SK-N-SH (cell line): ENCODE data around the gene MAPK10. TPM values are rescaled to one million over a fixed set of nuclear protein-coding genes. Genes with fewer than 3 reads are reported as not detected.

Source experiments
- CTCF ChIA-PET: fragments of 300-600, 350-600 bp; formaldehyde crosslinking; extraction: SDS; loops from one replicate; lab custom pipeline; 2021; lab: Yijun Ruan, JAX
- POLR2A ChIA-PET: fragments of 350-600 bp; sonication (Branson Sonifier 250); formaldehyde crosslinking; extraction: SDS; loops from one replicate; lab custom pipeline; 2020; ENCODE audit warnings: antibody characterized with exemption, inconsistent platforms; lab: Yijun Ruan, JAX
- DNase-seq: peaks from one replicate; pipeline ENCODE4 v3.0.0; 2012
- H2AFZ ChIP-seq: fragments of 200-600 bp; sonication (generic); 2 replicates; pipeline ENCODE4 v1.8.1; 2016; ENCODE audit warnings: antibody characterized with exemption, mild to moderate bottlenecking, low read depth
- H3F3A ChIP-seq: fragments of 200-600 bp; sonication (generic); replicated peaks from 2 replicates; pipeline ENCODE3; 2016; ENCODE audit warnings: antibody characterized with exemption, mild to moderate bottlenecking; ENCODE audit not compliant: insufficient read depth
- H3K27ac ChIP-seq, 2 experiments: fragments of 200-500 bp in 1 of 2; fragments of 200-600 bp in 1 of 2; sonication (Bioruptor generic) in 1 of 2; sonication (generic), shearing (Covaris generic) in 1 of 2; 2 replicates each; pipeline versions ENCODE4 v1.5.1 to v1.6.1; 2014 to 2016; ENCODE audit warnings: low read depth in 2 of 2, inconsistent platforms in 1 of 2, low read length in 1 of 2, mild to moderate bottlenecking in 1 of 2, mixed read lengths in 1 of 2
- H3K27me3 ChIP-seq: fragments of 200-600 bp; sonication (generic), shearing (Covaris generic); 2 replicates; pipeline ENCODE4 v1.6.1; 2016; ENCODE audit warnings: mixed run types; ENCODE audit not compliant: insufficient read depth
- H3K36me3 ChIP-seq, 2 experiments: fragments of 200-500 bp in 1 of 2; fragments of 200-600 bp in 1 of 2; sonication (Bioruptor generic) in 1 of 2; sonication (generic) in 1 of 2; replicated peaks in 1 of 2; 2 replicates each; pipeline versions ENCODE3 to v1.5.1; 2014 to 2016; ENCODE audit warnings: low read length in 1 of 2, mild to moderate bottlenecking in 1 of 2; ENCODE audit not compliant: insufficient read depth in 2 of 2, control insufficient read depth in 1 of 2
- H3K4me1 ChIP-seq, 2 experiments: fragments of 200-500 bp in 1 of 2; fragments of 200-600 bp in 1 of 2; sonication (Bioruptor generic) in 1 of 2; sonication (generic), shearing (Covaris generic) in 1 of 2; 2 replicates each; pipeline versions ENCODE4 v1.5.1 to v1.6.1; 2014 to 2016; ENCODE audit warnings: low read depth in 1 of 2, low read length in 1 of 2, mixed run types in 1 of 2; ENCODE audit not compliant: insufficient read depth in 2 of 2, control insufficient read depth in 1 of 2
- H3K4me2 ChIP-seq: fragments of 200-600 bp; sonication (generic), shearing (Covaris generic); 2 replicates; pipeline ENCODE4 v1.6.1; 2017; ENCODE audit warnings: mixed run types
- H3K4me3 ChIP-seq, 2 experiments: fragments of 200-500 bp in 1 of 2; fragments of 200-600 bp in 1 of 2; sonication (Bioruptor generic) in 1 of 2; sonication (generic), shearing (Covaris generic) in 1 of 2; 2 replicates each; pipeline versions ENCODE4 v1.5.1 to v1.8.1; 2014 to 2016; ENCODE audit warnings: low read depth in 2 of 2, inconsistent platforms in 1 of 2, low read length in 1 of 2, mild to moderate bottlenecking in 1 of 2, mixed read lengths in 1 of 2, moderate library complexity in 1 of 2
- H3K79me2 ChIP-seq: fragments of 200-600 bp; sonication (generic); 2 replicates; pipeline ENCODE4 v1.8.1; 2017; ENCODE audit warnings: mild to moderate bottlenecking; ENCODE audit not compliant: insufficient read depth
- H3K9ac ChIP-seq: fragments of 200-600 bp; sonication (generic); 2 replicates; pipeline ENCODE4 v1.6.1; 2017; ENCODE audit warnings: mixed run types
- H3K9me2 ChIP-seq: fragments of 200-600 bp; sonication (generic); 2 replicates; pipeline ENCODE4 v1.6.1; 2017; ENCODE audit warnings: mixed run types
- H3K9me3 ChIP-seq: fragments of 200-600 bp; sonication (generic); 2 replicates; pipeline ENCODE4 v1.6.1; 2017; ENCODE audit warnings: mixed run types, mild to moderate bottlenecking, moderate library complexity
- H4K20me1 ChIP-seq: fragments of 200-600 bp; sonication (generic); 2 replicates; pipeline ENCODE4 v1.6.1; 2017; ENCODE audit warnings: mild to moderate bottlenecking, mixed run types; ENCODE audit not compliant: insufficient read depth
- FOSL2 ChIP-seq: IDR thresholded peaks from 2 replicates; pipeline ENCODE4 v1.4.0; 2012; ENCODE audit warnings: low read depth, mild to moderate bottlenecking, moderate library complexity, borderline replicate concordance
- FOXJ3 ChIP-seq: sonication (generic); formaldehyde crosslinking; IDR thresholded peaks from 2 replicates; pipeline ENCODE4 v1.5.1; 2020; ENCODE audit warnings: mild to moderate bottlenecking, missing genetic modification reagents
- MAX ChIP-seq: IDR thresholded peaks from 2 replicates; pipeline ENCODE4 v1.4.0; 2012; ENCODE audit warnings: low read depth
- MEF2A ChIP-seq: IDR thresholded peaks from 2 replicates; pipeline ENCODE4 v1.4.0; 2012; ENCODE audit warnings: low read depth, borderline replicate concordance
- NRF1 ChIP-seq: IDR thresholded peaks from 2 replicates; pipeline ENCODE4 v1.6.1; 2012; ENCODE audit warnings: low read depth, mild to moderate bottlenecking, low read length
- PBX3 ChIP-seq: IDR thresholded peaks from 2 replicates; pipeline ENCODE4; 2012
- SIN3A ChIP-seq: IDR thresholded peaks from 2 replicates; pipeline ENCODE4 v1.6.1; 2012; ENCODE audit warnings: low read depth, mild to moderate bottlenecking, low read length, moderate library complexity, borderline replicate concordance
- TAF1 ChIP-seq: IDR thresholded peaks from 2 replicates; pipeline ENCODE4 v1.6.1; 2012; ENCODE audit warnings: low read depth, mild to moderate bottlenecking, low read length, moderate library complexity, borderline replicate concordance
- TCF12 ChIP-seq: IDR thresholded peaks from 2 replicates; pipeline ENCODE4 v1.4.0; 2012
- TEAD4 ChIP-seq: IDR thresholded peaks from 2 replicates; pipeline ENCODE4 v1.4.0; 2012; ENCODE audit warnings: mild to moderate bottlenecking, borderline replicate concordance; ENCODE audit not compliant: insufficient read depth
- USF1 ChIP-seq: IDR thresholded peaks from 2 replicates; pipeline ENCODE4 v1.4.0; 2012; ENCODE audit warnings: low read depth, borderline replicate concordance
- WGBS: methylation state at CpG from one replicate; pipeline ENCODE4 v1.1.6; 2017; ENCODE audit warnings: low lambda C conversion rate; 5-methylcytosine and 5-hydroxymethylcytosine counted together
- polyA plus RNA-seq, 3 experiments: library from polyadenylated mRNA; depleted of rRNA; stranded (reverse); fragments of >200 nt; gene quantifications; 2 replicates each; pipeline ENCODE4 v1.2.3, GENCODE V29; 2012

Gene MAPK10
- polyA plus RNA-seq, 1 of the 3 experiments (the other 2 are of a cell fraction), result 8.1 TPM

GRCh38 chr4:86338989-86339388, 20.9 kb downstream of the MAPK10 start (continued):
- TF ChIP-seq MAX (0 out of 2 replicates have a peak, but pooled peaks have one; percentile 30), FOXJ3 (CRISPR knock-in tag) (no peak), FOSL2 (peak; percentile 97), SIN3A (no peak), TEAD4 (0 out of 2 replicates have a peak, but pooled peaks have one; percentile 57), TCF12 (peak; percentile 70), NRF1 (no peak), PBX3 (peak; percentile 29; the same call in 1 of the 2 replicates), MEF2A (no peak)

- H2AFZ ChIP-seq, result no peak overlapping the region; the same call in 1 of the 2 replicates
- CTCF ChIA-PET, result interaction anchor here (1.2 kb wide), 1 partner anchor 16 kb away, joined by 3 read pairs; no protein-coding TSS in a partner anchor
Observed at GRCh38 chr4:86338521-86338920, 21.3 kb downstream of the MAPK10 start.

More at GRCh38 chr4:86338521-86338920, 21.3 kb downstream of the MAPK10 start:
- H3K9me3 ChIP-seq, result no peaks in the 10 kb centered on the region
- H3K9me2 ChIP-seq, result no peaks in the 10 kb centered on the region
- peaks cover 12% of the 10 kb centered on the region for H3F3A ChIP-seq
- DNase-seq, result no peak
- H4K20me1 ChIP-seq, result no peaks in the 10 kb centered on the region
- no peak overlapping the region for H3K4me3 ChIP-seq
- H3K9ac ChIP-seq, result no peak overlapping the region
- no peaks in the 10 kb centered on the region for H3K27me3 ChIP-seq
- H3K27ac ChIP-seq, result peak overlapping the region in 1 of 2 experiments; percentile 78; a peak in 3 of 4 replicates
- POLR2A ChIA-PET, result no interaction called here
- TF ChIP-seq NRF1, result no peak
- no peak for TF ChIP-seq TAF1
- TF ChIP-seq SIN3A, result no peak
- no peak for TF ChIP-seq MEF2A
- no peak for TF ChIP-seq USF1
- TF ChIP-seq, all 33 proteins: peak for 0
- Histone ChIP-seq H3K4me2 (peak overlapping the region; percentile 28; the same call in 1 of the 2 replicates), H3K4me1 (peaks cover 2 to 10% of the 10 kb centered on the region in 2 experiments; a peak in 2 of 4 replicates), H3K79me2 (no peaks in the 10 kb centered on the region), H3K36me3 (no peaks in the 10 kb centered on the region)
- 47% methylated on average over 3 of the region's 3 CpGs for WGBS
